DOHH2 (cell line): ENCODE results near the gene CAPN11.

Experiments used
- H3F3A ChIP-seq: fragments of 200-600 bp; sonication (generic), shearing (Covaris generic); 2 replicates; pipeline ENCODE4 v1.6.0; 2016; ENCODE audit warnings: antibody characterized with exemption, mild to moderate bottlenecking; ENCODE audit not compliant: control insufficient read depth, insufficient read depth
- H3K27ac ChIP-seq: fragments of 200-600 bp; sonication (generic); 2 replicates; pipeline ENCODE4 v1.5.1; 2014; ENCODE audit warnings: low read depth, mild to moderate bottlenecking, low read length, moderate library complexity
- H3K27me3 ChIP-seq: fragments of 200-600 bp; sonication (generic); 2 replicates; pipeline ENCODE4 v1.6.1; 2014; ENCODE audit warnings: mild to moderate bottlenecking, low read length, mixed read lengths; ENCODE audit not compliant: control insufficient read depth
- H3K36me3 ChIP-seq: fragments of 200-600 bp; sonication (generic); 2 replicates; pipeline ENCODE4 v1.6.1; 2014; ENCODE audit warnings: mild to moderate bottlenecking, low read length, moderate library complexity, mixed read lengths; ENCODE audit not compliant: control insufficient read depth
- H3K4me1 ChIP-seq: fragments of 200-600 bp; sonication (generic); 2 replicates; pipeline ENCODE4 v1.6.1; 2014; ENCODE audit warnings: mild to moderate bottlenecking, low read length, mixed read lengths; ENCODE audit not compliant: control insufficient read depth
- H3K4me2 ChIP-seq: fragments of 200-600 bp; sonication (generic); 2 replicates; pipeline ENCODE4 v1.6.0; 2014; ENCODE audit warnings: mild to moderate bottlenecking, low read length, moderate library complexity
- H3K4me3 ChIP-seq: fragments of 200-600 bp; sonication (generic); 2 replicates; pipeline ENCODE4 v1.5.1; 2014; ENCODE audit warnings: mild to moderate bottlenecking, low read length, mixed read lengths
- H3K79me2 ChIP-seq: fragments of 200-600 bp; sonication (generic); 2 replicates; pipeline ENCODE4 v1.6.1; 2014; ENCODE audit warnings: mild to moderate bottlenecking, low read length, mixed read lengths; ENCODE audit not compliant: control insufficient read depth
- H3K9me2 ChIP-seq: fragments of 200-600 bp; sonication (generic); replicated peaks from 2 replicates; pipeline ENCODE4 v1.6.1; 2014; ENCODE audit warnings: mild to moderate bottlenecking, low read length, mixed read lengths; ENCODE audit not compliant: control insufficient read depth
- H3K9me3 ChIP-seq: fragments of 200-600 bp; sonication (generic); 2 replicates; pipeline ENCODE4 v1.6.1; 2014; ENCODE audit warnings: antibody characterized with exemption, low read length, mixed read lengths; ENCODE audit not compliant: control insufficient read depth, insufficient read depth
- H4K20me1 ChIP-seq: fragments of 200-600 bp; sonication (generic); 2 replicates; pipeline ENCODE4 v1.6.0; 2014; ENCODE audit warnings: low read depth, mild to moderate bottlenecking, antibody characterized with exemption, low read length, moderate library complexity; ENCODE audit not compliant: control insufficient read depth, insufficient read depth
- EZH2phosphoT487 ChIP-seq: fragments of 200-600 bp; sonication (generic); IDR thresholded peaks from 2 replicates; pipeline ENCODE4 v1.6.1; 2017; ENCODE audit warnings: borderline replicate concordance, mild to moderate bottlenecking, antibody characterized with exemption, low read length, moderate library complexity, mixed read lengths
- TF ChIP-seq, protein P1 (sequence below): fragments of 200-600 bp; sonication (generic); IDR thresholded peaks from one replicate; pipeline ENCODE4 v1.5.1; 2014; ENCODE audit warnings: antibody characterized with exemption, mild to moderate bottlenecking, low read depth, low read length; ENCODE audit not compliant: poor library complexity, severe bottlenecking

Gene CAPN11

DNA sequence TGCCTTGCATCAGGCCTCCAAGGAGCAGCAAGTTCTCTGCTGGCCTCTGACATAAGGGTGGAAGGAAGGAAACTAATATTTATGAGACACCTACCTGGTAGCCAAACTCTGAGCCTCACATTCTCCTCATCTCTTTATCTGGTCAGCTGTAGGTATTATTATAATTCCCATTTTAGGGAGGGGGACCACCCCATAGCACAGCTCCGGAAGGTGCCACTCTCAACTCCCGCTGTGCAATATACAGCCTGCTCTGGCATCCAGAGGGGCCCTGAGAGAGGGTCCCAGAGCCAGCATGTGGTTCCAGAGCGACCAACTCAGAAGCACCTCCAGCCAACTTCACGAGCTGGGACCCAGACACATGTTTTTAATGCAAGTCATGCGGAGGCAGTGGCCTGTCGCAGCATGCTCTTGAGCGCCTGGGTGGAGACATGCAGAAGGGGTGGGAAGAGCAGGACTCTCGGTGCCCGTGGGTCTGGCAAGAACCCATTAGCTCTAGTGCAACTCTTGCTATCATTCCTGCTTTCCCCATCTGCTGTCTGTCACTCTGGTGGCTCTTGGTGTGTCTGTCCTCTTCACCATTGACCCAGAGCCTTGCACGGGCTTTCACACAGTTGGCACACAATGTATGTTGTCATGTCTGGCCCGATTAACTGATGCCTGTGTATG, 43.2 kb downstream of the CAPN11 start:
- TF ChIP-seq, protein P1, sequence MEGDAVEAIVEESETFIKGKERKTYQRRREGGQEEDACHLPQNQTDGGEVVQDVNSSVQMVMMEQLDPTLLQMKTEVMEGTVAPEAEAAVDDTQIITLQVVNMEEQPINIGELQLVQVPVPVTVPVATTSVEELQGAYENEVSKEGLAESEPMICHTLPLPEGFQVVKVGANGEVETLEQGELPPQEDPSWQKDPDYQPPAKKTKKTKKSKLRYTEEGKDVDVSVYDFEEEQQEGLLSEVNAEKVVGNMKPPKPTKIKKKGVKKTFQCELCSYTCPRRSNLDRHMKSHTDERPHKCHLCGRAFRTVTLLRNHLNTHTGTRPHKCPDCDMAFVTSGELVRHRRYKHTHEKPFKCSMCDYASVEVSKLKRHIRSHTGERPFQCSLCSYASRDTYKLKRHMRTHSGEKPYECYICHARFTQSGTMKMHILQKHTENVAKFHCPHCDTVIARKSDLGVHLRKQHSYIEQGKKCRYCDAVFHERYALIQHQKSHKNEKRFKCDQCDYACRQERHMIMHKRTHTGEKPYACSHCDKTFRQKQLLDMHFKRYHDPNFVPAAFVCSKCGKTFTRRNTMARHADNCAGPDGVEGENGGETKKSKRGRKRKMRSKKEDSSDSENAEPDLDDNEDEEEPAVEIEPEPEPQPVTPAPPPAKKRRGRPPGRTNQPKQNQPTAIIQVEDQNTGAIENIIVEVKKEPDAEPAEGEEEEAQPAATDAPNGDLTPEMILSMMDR: no peak
- TF ChIP-seq EZH2phosphoT487: no peak
- Histone ChIP-seq H3K27me3 (peaks cover 7% of the 10 kb centered on the region; the same call in 1 of the 2 replicates), H3K36me3 (no peaks in the 10 kb centered on the region), H3K4me3 (no peak overlapping the region), H3F3A (no peaks in the 10 kb centered on the region), H3K9me3 (no peaks in the 10 kb centered on the region), H3K4me2 (no peak overlapping the region), H3K79me2 (no peaks in the 10 kb centered on the region), H3K4me1 (no peaks in the 10 kb centered on the region), H3K9me2 (no peaks in the 10 kb centered on the region), H4K20me1 (no peaks in the 10 kb centered on the region), H3K27ac (no peak overlapping the region)

DNA sequence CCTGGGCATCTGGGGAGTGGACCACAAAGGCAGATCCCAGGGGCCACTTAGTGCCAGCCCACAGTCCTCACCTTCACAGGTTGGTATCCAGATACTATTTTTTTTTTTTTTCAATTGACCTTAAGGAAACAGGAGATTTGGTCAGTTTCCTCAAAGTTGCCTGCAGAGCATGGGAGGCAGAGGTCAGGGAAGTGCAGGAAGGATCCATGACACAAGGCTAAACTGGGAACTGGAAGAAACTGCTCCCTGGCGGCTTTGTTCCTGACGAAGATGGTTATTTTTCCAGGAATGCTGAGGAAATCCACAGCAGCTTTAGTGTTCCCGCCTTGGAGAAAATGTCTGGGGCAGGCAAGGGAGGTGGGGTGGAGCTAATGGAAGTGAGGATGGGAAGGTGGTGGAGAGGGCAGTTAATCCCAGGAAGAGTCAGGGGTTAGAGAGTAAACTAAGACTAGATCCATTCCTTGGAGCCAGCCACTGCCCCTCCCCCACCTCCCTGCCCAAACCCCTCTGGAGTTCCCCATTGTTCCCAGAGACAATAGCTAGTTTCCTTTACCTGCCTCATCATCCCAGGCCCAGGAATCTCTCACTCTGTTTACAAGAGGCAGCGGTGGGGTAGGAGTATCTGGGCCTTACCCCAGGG, 43.8 kb downstream of the CAPN11 start:
- H3K36me3 ChIP-seq: no peaks in the 10 kb centered on the region
- H3K4me3 ChIP-seq: no peak overlapping the region
- no peak for TF ChIP-seq EZH2phosphoT487
- TF ChIP-seq, protein P1: no peak
- H4K20me1 ChIP-seq: no peaks in the 10 kb centered on the region
- no peak overlapping the region for H3K4me2 ChIP-seq
- H3K9me3 ChIP-seq: no peaks in the 10 kb centered on the region
- H3K27me3 ChIP-seq: peaks cover 7% of the 10 kb centered on the region; the same call in 1 of the 2 replicates
- no peaks in the 10 kb centered on the region for H3F3A ChIP-seq
- no peaks in the 10 kb centered on the region for H3K9me2 ChIP-seq
- H3K79me2 ChIP-seq: no peaks in the 10 kb centered on the region
- no peaks in the 10 kb centered on the region for H3K4me1 ChIP-seq
- H3K27ac ChIP-seq: no peak overlapping the region

DNA sequence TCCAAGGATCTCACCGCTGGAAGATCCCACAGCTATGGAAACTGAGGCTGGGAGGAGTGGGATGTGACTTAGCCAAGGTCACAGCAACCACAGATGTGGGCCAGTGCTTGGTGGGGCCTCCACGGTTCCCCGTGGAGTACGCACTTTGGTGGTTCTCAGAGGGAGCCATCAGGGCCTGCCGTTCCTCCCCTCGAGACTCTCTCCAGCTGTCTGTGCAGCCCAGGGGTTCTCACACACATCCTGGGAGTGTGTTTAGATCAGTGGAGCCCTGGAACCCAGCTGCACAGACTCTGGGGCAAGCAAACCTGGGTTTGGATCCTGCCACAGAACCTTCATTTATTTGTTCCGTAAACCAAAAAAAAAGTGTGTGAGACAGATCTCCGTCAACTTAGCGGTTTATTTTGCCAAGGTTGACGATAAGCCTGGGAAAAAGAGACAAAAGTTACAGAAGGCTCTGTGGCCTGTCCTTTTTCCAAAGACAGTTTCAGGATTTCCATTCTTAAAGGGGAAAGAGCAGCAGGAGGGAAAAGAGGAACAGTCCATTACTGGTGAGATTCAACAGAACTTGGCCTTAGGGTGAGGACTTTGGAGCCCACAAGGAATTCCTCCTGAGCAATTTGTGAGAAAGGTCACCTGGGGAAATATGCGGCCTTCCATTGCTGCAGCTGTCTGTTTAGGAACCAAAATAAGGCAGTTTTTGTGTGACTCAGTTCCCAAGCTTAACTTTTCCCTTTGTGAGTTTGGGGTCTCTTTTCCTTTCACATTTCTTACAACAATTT, 44.5 kb downstream of the CAPN11 start:
- Histone ChIP-seq H3K4me1 (no peaks in the 10 kb centered on the region), H3F3A (no peaks in the 10 kb centered on the region), H3K36me3 (no peaks in the 10 kb centered on the region), H3K9me3 (no peaks in the 10 kb centered on the region), H4K20me1 (no peaks in the 10 kb centered on the region), H3K9me2 (no peaks in the 10 kb centered on the region), H3K4me2 (no peak overlapping the region), H3K4me3 (no peak overlapping the region), H3K27ac (no peak overlapping the region), H3K27me3 (peaks cover 7% of the 10 kb centered on the region; the same call in 1 of the 2 replicates), H3K79me2 (no peaks in the 10 kb centered on the region)
- TF ChIP-seq, protein P1: no peak
- TF ChIP-seq EZH2phosphoT487: no peak
